H1 (cell line): ENCODE results near the gene MAGOHB. TPM values are rescaled to one million over a fixed set of nuclear protein-coding genes. Genes with fewer than 3 reads are reported as not detected.

Experiments
- NANOG ChIP-seq: IDR thresholded peaks from 2 replicates; pipeline ENCODE4 v1.6.1; 2011; ENCODE audit warnings: low read length, low read depth, mild to moderate bottlenecking, inconsistent platforms; ENCODE audit not compliant: insufficient read depth, poor library complexity, severe bottlenecking
- NRF1 ChIP-seq: IDR thresholded peaks from 2 replicates; pipeline ENCODE4 v1.6.1; 2011; ENCODE audit warnings: mild to moderate bottlenecking, low read depth, low read length, improper control_type of control experiment
- POLR2AphosphoS5 ChIP-seq: IDR thresholded peaks from 2 replicates; pipeline ENCODE4 v1.6.1; 2011; ENCODE audit warnings: low read depth, low read length
- SP2 ChIP-seq: IDR thresholded peaks from 2 replicates; pipeline ENCODE4 v1.6.1; 2012; ENCODE audit warnings: mild to moderate bottlenecking, low read length, inconsistent platforms
- TCF12 ChIP-seq: IDR thresholded peaks from 2 replicates; pipeline ENCODE4 v1.6.1; 2011; ENCODE audit warnings: low read depth, mild to moderate bottlenecking, low read length
- polyA plus RNA-seq, 7 experiments: library from polyadenylated mRNA; depleted of rRNA in 3 of 7; stranded (reverse) in 5 of 7; unstranded in 2 of 7; fragments of >200 nt in 5 of 7; fragments of 200-250 nt in 2 of 7; gene quantifications; 1 replicate in 5 of 7; 2 replicates in 1 of 7; 4 replicates in 1 of 7; pipeline versions ENCODE4 v1.2.1 to v1.2.3, GENCODE V29; 2011 to 2013; ENCODE audit warnings: missing spikeins in 2 of 7, mixed read lengths in 2 of 7
- total RNA-seq: library from RNA; stranded (reverse); fragmentation: NEBNext Ultra II Directional; extraction: Animal tissue kit (Norgen Biotek cat#: 25700); gene quantifications from 2 replicates; pipeline ENCODE4 v1.2.1, GENCODE V29; 2021
- TF ChIP-seq, protein P1 (sequence below): IDR thresholded peaks from 2 replicates; pipeline ENCODE4 v1.6.1; 2012; ENCODE audit warnings: low read length, inconsistent platforms

MAGOHB gene
- total and polyA plus RNA-seq, 2 of the 8 experiments (the other 6 are each of a cell fraction or from before 2014, with no cell fraction given), result 21.5 to 53.7 TPM

DNA sequence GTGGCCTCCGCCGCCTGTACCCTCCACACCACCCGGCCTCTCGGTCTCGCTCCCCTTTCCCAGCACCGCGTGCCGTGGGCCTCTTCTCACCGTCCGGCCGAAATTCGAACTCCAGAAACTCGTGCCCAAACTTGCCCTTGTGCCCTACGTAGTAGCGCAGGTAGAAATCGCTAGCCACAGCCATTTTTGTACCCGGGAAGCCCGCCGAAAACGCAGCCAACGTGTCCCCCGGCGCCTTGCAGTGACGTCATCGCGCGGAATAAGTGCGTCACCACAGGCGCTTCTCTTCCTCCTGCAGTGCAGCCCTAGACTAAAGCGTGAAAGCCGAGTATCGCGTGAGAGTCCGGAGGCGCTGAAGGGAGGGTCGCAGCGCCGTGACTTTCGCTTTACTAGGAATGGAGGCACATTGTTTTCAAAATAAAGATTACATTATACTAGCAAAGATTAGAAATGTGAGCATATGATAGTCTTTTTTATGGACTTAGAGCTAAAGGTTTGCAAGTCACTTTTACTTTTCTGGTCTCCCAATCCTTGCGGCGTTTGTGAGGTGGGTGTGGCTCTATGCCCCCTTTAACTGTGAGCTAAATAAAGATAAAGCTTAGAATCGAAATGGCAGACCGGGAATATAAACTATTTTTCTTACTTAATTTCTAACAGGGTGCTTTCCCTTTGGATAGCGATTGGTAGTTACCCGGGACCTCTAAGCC lies at the start of gene MAGOHB (continued):
- TF ChIP-seq NANOG (no peak), POLR2AphosphoS5 (peak; percentile 98), SP2 (no peak), NRF1 (no peak), TCF12 (no peak)
- TF ChIP-seq, protein P1, sequence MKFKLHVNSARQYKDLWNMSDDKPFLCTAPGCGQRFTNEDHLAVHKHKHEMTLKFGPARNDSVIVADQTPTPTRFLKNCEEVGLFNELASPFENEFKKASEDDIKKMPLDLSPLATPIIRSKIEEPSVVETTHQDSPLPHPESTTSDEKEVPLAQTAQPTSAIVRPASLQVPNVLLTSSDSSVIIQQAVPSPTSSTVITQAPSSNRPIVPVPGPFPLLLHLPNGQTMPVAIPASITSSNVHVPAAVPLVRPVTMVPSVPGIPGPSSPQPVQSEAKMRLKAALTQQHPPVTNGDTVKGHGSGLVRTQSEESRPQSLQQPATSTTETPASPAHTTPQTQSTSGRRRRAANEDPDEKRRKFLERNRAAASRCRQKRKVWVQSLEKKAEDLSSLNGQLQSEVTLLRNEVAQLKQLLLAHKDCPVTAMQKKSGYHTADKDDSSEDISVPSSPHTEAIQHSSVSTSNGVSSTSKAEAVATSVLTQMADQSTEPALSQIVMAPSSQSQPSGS, result peak; percentile 97
